NB4 (cell line): Measurements from ENCODE around the gene DPP4.

ENCODE experiments used
- CTCF ChIP-seq: IDR thresholded peaks from one replicate; pipeline ENCODE4 v1.5.1; 2012; ENCODE audit warnings: low read depth, low read length
- MYC ChIP-seq: IDR thresholded peaks from 2 replicates; pipeline ENCODE4 v1.6.1; 2011; ENCODE audit warnings: low read depth, low read length
- POLR2A ChIP-seq: IDR thresholded peaks from 2 replicates; pipeline ENCODE4 v1.6.1; 2011; ENCODE audit warnings: mild to moderate bottlenecking; ENCODE audit not compliant: insufficient read length; ENCODE audit errors: extremely low read depth

- no peak for TF ChIP-seq CTCF
- no peak for TF ChIP-seq MYC
- TF ChIP-seq POLR2A: no peak
Measured at GRCh38 chr2:162086904-162087303, 12.9 kb upstream of the DPP4 start.
